AML-193 (cell line): Measurements from ENCODE around the gene UPB1.

Source experiments
- DNase-seq, 2 experiments: peaks; one replicate each; lab custom pipeline; 2025; lab: John Stamatoyannopoulos, UW

Gene UPB1

GRCh38 chr22:24565077-24565476 is 69.9 kb downstream of the UPB1 start:
- no peak for DNase-seq

GRCh38 chr22:24566899-24567511 is 71.9 kb downstream of the UPB1 start:
- DNase-seq, result no peak

GRCh38 chr22:24567668-24568067 is 72.5 kb downstream of the UPB1 start:
- no peak for DNase-seq

- DNase-seq, result no peak
Observed at GRCh38 chr22:24571266-24571665, 76.1 kb downstream of the UPB1 start.

- no peak for DNase-seq
Observed at GRCh38 chr22:24576778-24577177, 81.6 kb downstream of the UPB1 start.
